Chondrocyte (in vitro differentiated cells): ENCODE data around the gene CABP2. TPM values are rescaled to one million over a fixed set of nuclear protein-coding genes. Genes with fewer than 3 reads are reported as not detected.
"Not testable (repeated sequence)": the region's sequence is repeated elsewhere in the genome, so short reads cannot be mapped to it uniquely, and the experiment has no call there.

Source experiments
- DNase-seq: peaks from one replicate; pipeline ENCODE4 v3.0.0; 2021; ENCODE audit warnings: mixed read lengths, low spot score
- H3K27ac Mint-ChIP-seq: one replicate; pipeline ENCODE4 v1.8.0; 2021; ENCODE audit warnings: mild to moderate bottlenecking, moderate library complexity, mixed read lengths; ENCODE audit not compliant: unreplicated experiment
- H3K27me3 Mint-ChIP-seq: 2 replicates; pipeline ENCODE4 v1.8.0; 2021; ENCODE audit warnings: low read depth, mixed read lengths
- H3K36me3 Mint-ChIP-seq: 2 replicates; pipeline ENCODE4 v1.8.0; 2021; ENCODE audit warnings: low read depth, mixed read lengths
- H3K4me1 Mint-ChIP-seq: 2 replicates; pipeline ENCODE4 v1.8.0; 2021; ENCODE audit warnings: low read depth, mild to moderate bottlenecking, mixed read lengths
- H3K4me3 Mint-ChIP-seq: one replicate; pipeline ENCODE4 v1.8.0; 2021; ENCODE audit warnings: mild to moderate bottlenecking, moderate library complexity, mixed read lengths; ENCODE audit not compliant: unreplicated experiment
- H3K9me3 Mint-ChIP-seq: 2 replicates; pipeline ENCODE4 v1.8.0; 2021; ENCODE audit warnings: low read depth, mixed read lengths
- CTCF ChIP-seq: fragments of 200-600 bp; sonication (generic); IDR thresholded peaks from 2 replicates; pipeline ENCODE4 v1.5.0; 2021; ENCODE audit warnings: antibody characterized with exemption, mild to moderate bottlenecking, moderate library complexity
- total RNA-seq: library from RNA; stranded (reverse); gene quantifications from 3 replicates; pipeline ENCODE4 v1.2.1, GENCODE V29; 2021

CABP2 gene
- total RNA-seq, 1 donor from 2014 or later, result not detected

GRCh38 chr11:67551127-67551526 lies 27.9 kb upstream of the CABP2 start:
- Mint-ChIP-seq H3K4me3 (no peak overlapping the region), H3K36me3 (peaks cover 1% of the 10 kb centered on the region), H3K9me3 (no peaks in the 10 kb centered on the region), H3K4me1 (no peaks in the 10 kb centered on the region), H3K27me3 (peaks cover 2% of the 10 kb centered on the region), H3K27ac (no peak overlapping the region)
- no peak for TF ChIP-seq CTCF
- no peak for DNase-seq

- Mint-ChIP-seq H3K9me3 (no peaks in the 10 kb centered on the region), H3K27me3 (peaks cover 2% of the 10 kb centered on the region), H3K4me3 (no peak overlapping the region), H3K4me1 (peaks cover 5% of the 10 kb centered on the region), H3K27ac (no peak overlapping the region), H3K36me3 (peaks cover 1% of the 10 kb centered on the region)
- DNase-seq, result no peak
- TF ChIP-seq CTCF, result no peak
Observed at GRCh38 chr11:67548555-67549110, 25.4 kb upstream of the CABP2 start.

GRCh38 chr11:67548112-67548511 lies 24.9 kb upstream of the CABP2 start:
- H3K27me3 Mint-ChIP-seq, H3K9me3 Mint-ChIP-seq: not testable (repeated sequence)

GRCh38 chr11:67545280-67545679 lies 22.0 kb upstream of the CABP2 start:
- peaks cover 5% of the 10 kb centered on the region for H3K4me1 Mint-ChIP-seq
- peaks cover 2% of the 10 kb centered on the region for H3K27me3 Mint-ChIP-seq
- no peaks in the 10 kb centered on the region for H3K36me3 Mint-ChIP-seq
- H3K27ac Mint-ChIP-seq, result no peak overlapping the region
- TF ChIP-seq CTCF, result no peak
- H3K9me3 Mint-ChIP-seq, result no peaks in the 10 kb centered on the region
- no peak overlapping the region for H3K4me3 Mint-ChIP-seq
- no peak for DNase-seq

More at GRCh38 chr11:67548112-67548511, 24.9 kb upstream of the CABP2 start:
- H3K27ac Mint-ChIP-seq, H3K4me1 Mint-ChIP-seq, DNase-seq, H3K4me3 Mint-ChIP-seq, H3K36me3 Mint-ChIP-seq: not testable (repeated sequence)

- DNase-seq, result no peak
- Mint-ChIP-seq H3K4me1 (peaks cover 5% of the 10 kb centered on the region), H3K36me3 (no peaks in the 10 kb centered on the region), H3K9me3 (no peaks in the 10 kb centered on the region), H3K4me3 (no peak overlapping the region), H3K27ac (no peak overlapping the region), H3K27me3 (peaks cover 2% of the 10 kb centered on the region)
- TF ChIP-seq CTCF, result no peak
Observed at GRCh38 chr11:67544616-67545242, 21.5 kb upstream of the CABP2 start.

- H3K36me3 Mint-ChIP-seq, result no peaks in the 10 kb centered on the region
- no peak overlapping the region for H3K4me3 Mint-ChIP-seq
- H3K4me1 Mint-ChIP-seq, result peaks cover 5% of the 10 kb centered on the region
- no peak overlapping the region for H3K27ac Mint-ChIP-seq
- no peaks in the 10 kb centered on the region for H3K9me3 Mint-ChIP-seq
- no peak for TF ChIP-seq CTCF
- DNase-seq, result no peak
- peaks cover 2% of the 10 kb centered on the region for H3K27me3 Mint-ChIP-seq
Observed at GRCh38 chr11:67543585-67543984, 20.3 kb upstream of the CABP2 start.
